Measurements from ENCODE around the gene FBXO33.
A peak's percentile ranks its signal among the peaks of the same experiment; 100 is the strongest.

FBXO33 gene

DNA sequence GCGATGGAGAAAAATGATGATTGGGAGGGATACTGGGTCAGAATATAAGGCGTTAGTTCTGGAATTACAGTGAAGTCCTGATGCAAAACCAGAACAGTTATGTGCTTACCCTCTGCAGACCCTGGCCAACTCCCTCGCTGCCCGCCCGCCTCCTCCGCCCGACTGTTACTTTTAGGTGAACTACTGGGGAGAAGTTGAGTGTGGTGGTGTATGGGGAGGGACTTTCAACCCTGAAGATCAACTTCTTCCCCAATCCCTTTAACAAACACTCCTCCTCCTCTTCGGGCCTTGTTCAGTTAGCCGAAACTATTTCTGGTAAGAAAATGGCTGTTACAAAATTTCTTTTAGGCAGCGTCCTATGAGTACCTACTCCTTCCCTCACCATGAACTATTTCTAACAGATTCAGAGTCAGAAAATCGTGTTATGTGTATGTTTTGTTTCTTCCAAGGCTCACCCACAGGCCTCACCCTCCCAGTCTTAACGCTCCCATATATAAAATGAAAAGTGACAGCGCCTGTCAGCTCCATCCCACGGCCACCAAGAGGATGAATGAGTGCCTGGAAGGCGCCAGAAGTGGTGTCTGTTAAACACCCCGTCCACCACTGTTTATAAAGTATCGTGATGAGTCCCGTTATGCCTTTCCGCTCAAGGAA lies 1.3 kb downstream of the FBXO33 start:
- peak in 1 of 2 donors; percentile 12 for DNase-seq

DNA sequence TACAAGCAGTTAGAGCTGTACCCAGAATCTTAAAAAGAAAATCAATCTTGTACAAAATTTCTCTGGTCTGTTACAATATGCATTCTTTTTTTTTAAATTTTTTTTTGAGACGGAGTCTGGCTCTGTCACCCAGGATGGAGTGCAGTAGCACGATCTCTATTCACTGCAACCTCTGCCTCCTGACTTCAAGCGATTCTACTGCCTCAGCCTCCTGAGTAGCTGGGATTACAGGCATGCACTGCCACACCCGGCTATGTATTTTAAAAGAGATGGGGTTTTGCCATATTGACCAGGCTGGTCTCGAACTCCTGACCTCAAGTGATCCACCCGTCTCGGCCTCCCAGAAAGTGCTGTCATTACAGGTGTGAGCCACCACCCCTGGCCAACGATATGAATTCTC lies 4.1 kb downstream of the FBXO33 start:
- no peak for DNase-seq

- DNase-seq, result no peak
Measured at GRCh38 chr14:39426605-39427004, 5.6 kb downstream of the FBXO33 start.

- no peak for DNase-seq
Measured at GRCh38 chr14:39425947-39426346, 6.3 kb downstream of the FBXO33 start.

DNA sequence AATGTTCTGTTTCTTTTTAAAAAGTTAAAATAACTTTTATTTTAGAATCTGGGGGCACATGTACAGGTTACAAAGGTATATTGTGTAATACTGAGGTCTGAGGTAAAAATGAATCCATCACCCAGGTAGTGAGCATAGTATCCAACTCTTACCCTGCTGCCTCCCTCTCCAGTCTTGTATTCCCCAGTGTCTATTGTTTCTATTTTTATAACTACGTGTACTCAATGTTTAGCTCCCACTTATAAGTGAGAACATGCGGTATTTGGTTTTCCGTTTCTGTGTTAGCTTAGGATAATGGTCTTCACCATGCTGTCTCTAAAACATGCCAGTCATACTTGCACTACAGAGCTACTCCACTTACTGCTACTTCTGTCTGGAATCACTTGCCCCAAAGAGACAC lies 8.4 kb downstream of the FBXO33 start:
- DNase-seq, result no peak

GRCh38 chr14:39422243-39422642 lies 10.0 kb downstream of the FBXO33 start:
- DNase-seq, result no peak

DNA sequence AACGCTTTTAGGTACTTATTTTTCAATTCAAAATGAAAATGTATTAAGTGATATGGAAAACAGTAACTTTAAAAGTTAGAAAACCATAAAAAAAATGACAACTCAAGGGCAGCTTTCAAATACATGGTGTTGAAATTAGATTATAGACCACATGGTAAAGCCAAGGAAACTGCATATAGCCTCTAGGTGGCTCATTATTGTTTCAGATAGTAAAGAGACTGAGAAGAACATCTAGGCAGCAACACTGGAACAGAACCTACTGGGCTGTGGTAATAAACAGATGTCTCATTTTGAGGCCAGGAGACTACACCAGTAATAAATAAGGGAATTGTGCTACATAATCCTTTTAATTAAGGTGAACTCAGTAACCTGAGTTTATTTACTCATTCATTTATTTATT lies 13.0 kb downstream of the FBXO33 start:
- DNase-seq, result no peak

GRCh38 chr14:39417014-39417413 lies 15.2 kb downstream of the FBXO33 start:
- DNase-seq, result no peak

DNA sequence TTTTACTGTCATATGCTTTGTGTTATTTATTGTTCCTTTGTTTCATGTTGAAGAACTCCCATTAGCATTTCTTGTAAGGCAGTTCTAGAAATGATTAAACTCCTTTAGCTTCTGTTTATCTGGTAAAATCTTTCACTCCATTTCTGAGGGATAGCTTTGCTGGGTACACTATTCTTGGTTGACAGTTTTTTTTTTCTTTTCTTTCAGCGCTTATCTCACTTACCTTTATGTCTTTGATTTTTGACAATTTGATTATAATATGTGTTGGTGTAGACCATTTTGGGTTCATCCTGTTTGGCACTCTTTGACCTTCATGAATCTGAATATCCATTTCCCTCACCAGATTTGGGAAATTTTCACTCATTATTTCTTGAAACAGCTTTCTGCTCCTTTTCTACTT lies 16.2 kb downstream of the FBXO33 start:
- DNase-seq, result no peak

GRCh38 chr14:39406560-39406959 lies 25.7 kb downstream of the FBXO33 start:
- no peak for DNase-seq

DNA sequence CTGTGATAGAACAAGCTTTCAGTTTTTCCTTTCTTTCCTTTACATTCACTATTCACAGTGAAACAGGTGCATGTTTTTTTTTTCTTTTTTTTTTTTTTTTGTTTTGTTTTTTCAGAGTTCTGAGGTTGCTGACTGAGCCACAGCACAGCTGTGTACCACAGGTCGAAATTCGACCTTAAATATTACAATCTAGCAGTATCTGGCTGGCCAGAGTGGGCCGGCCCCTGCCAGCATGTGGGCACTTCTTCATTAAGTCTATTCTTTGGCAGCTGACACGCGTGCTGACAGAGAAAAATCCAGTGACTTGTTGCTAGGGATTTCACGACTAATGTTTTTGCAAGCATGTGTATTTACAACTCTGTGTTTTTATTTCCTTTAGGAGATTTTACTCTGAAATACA lies 33.9 kb downstream of the FBXO33 start:
- DNase-seq, result no peak

- DNase-seq, result no peak
Measured at GRCh38 chr14:39396448-39396847, 35.8 kb downstream of the FBXO33 start.

- no peak for DNase-seq
Measured at GRCh38 chr14:39395555-39396254, 36.5 kb downstream of the FBXO33 start.

GRCh38 chr14:39393289-39393688 lies 38.9 kb downstream of the FBXO33 start:
- DNase-seq, result no peak

GRCh38 chr14:39384177-39384576 lies 48.1 kb downstream of the FBXO33 start:
- no peak for DNase-seq

DNA sequence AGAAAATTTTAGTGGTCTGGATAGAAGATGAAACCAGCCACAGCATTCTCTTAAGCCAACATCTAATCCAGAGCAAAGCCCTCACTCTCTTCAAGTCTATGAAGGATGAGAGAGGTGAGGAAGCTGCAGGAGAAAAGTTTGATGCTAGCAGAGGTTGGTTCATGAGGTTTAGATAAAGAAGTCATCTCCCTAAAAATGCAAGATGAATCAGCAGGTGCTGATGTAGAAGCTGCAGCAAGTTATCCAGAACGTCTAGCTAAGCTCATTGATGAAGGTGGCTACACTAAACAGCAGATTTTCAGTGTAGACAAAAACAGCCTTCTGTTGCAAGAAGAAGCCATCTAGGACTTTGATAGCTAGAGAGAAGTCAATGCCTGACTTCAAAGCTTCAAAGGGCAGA lies 48.5 kb downstream of the FBXO33 start:
- no peak for DNase-seq

- DNase-seq, result no peak
Measured at GRCh38 chr14:39383026-39383660, 49.1 kb downstream of the FBXO33 start.

- no peak for DNase-seq
Measured at GRCh38 chr14:39382463-39382862, 49.8 kb downstream of the FBXO33 start.

DNA sequence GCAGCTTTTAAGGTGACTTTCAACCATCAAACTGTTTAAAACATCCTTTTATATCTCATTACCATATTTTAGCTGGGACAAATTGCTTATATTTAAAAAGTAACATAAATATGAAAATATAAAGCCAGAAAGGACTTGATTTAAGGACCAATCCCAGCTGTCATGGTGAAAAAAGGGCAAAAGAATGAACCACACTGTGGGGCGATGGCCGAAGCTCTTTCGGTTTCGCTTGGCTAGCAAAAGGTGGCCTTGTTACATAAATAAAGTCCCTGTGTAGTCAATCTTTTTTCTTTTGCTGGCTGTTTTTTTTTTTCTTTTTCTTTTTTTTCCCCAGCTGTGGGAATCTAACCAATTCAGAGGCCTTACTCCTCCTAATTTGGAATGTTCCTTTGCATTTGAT lies 50.9 kb downstream of the FBXO33 start:
- no peak for DNase-seq

DNA sequence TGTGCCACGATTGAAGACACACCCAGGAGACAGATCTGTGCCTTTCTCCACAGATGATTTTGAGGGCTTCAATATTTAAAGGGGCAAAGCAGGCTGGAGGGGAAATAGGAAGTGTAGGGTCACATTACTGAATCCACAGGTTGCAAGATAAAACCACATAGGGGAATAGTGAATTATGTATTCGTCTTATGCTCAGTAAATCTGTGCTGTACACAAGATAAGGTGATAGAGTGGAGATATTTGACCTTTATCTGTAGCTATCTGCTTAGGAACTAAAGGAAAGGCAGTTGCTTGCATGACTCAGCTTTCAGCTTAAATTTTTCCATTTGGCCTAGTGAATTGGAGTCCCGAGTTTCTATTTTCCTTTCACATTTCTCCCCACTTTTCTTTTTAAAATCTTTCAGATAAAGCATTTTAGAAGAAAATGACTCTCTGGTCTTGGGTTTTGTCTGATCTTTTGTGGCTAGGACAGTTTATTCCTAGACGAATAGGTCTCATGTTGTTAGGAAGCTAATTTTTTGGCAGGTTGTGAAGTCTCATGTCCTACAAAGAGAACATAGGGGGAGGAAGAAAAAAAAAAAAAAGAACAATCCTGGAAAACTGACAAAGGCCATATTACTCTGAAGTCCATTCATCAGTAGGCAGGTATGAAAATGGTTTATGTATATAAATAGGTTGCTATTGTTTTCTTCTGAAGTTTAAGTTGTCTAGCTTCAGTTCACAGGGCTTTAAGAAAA lies 55.4 kb downstream of the FBXO33 start:
- DNase-seq, result no peak

- no peak for DNase-seq
Measured at GRCh38 chr14:39374851-39375250, 57.4 kb downstream of the FBXO33 start.

GRCh38 chr14:39372656-39373055 lies 59.6 kb downstream of the FBXO33 start:
- DNase-seq, result no peak

- DNase-seq, result no peak
Measured at GRCh38 chr14:39370415-39370814, 61.8 kb downstream of the FBXO33 start.

GRCh38 chr14:39369029-39369428 lies 63.2 kb downstream of the FBXO33 start:
- DNase-seq, result no peak
